ENCODE results near the gene FBLN2.

FBLN2 gene

GRCh38 chr3:13628841-13629551, 80.1 kb downstream of the FBLN2 start:
- no peak for DNase-seq

GRCh38 chr3:13629644-13630043, 80.7 kb downstream of the FBLN2 start:
- no peak for DNase-seq

GRCh38 chr3:13631256-13631655, 82.3 kb downstream of the FBLN2 start:
- DNase-seq: no peak

DNA sequence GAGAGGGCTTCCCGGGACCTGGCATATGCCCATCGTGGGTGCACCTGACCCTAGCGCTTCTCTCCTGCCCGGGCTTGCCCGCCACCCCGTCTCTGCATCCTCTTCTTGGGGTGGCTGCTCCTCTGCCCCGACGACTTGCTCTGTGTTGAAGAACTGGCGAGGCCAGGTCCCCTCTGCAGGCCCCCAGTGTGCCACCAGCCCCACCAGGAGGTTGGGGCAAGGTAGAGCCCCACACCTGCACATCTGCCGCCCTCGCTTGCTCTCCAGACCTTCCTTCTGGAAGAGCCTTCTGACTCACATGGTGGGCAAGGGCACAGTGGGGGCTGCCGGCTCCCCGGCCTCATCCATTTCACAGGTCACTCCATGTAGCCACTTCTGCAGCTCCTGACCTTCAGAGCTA, 84.3 kb downstream of the FBLN2 start:
- no peak for DNase-seq

DNA sequence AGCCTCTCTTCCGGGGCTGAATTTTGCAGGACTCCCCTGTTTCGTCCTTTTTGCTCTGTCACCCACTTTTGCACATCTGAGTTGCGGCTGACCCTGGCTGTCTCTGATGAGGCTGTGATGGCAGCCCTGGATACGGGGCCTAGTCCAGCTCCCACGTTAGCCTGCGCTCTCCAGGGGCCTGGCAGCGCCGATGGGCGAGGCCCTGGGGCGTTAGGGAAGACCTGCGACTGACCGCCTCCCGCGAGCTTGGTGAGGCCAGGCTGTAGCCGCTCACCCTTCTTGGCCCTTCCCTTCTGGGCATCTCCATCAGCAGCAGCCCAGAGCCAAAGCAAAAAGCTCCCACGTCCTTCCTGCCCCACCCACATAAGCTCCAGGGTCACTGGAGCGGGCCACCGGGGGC, 85.2 kb downstream of the FBLN2 start:
- DNase-seq: no peak

- no peak for DNase-seq
These were observed 85.7 kb downstream of the FBLN2 start for GRCh38 chr3:13634615-13635014.

- no peak for DNase-seq
These were observed 87.3 kb downstream of the FBLN2 start for GRCh38 chr3:13636186-13636585.

DNA sequence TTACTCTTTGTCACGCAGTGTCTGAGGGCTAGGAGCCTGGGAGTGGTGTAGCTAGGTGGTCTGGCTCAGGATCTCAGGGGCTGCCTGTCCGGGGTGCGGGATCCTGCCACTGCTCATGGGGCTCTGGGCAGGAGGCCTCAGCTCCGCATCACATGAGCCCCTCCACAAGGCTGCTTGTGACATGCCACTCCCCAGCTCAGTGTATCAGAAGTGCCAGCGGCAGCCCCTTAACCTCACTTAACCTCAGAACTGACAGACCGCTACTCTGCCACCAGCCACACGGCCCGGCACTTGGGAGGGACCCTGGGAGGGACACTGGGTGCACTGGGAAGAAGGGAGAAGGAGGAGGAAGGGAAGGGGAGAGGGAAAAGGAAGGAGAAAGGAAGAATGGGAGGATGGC, 87.9 kb downstream of the FBLN2 start:
- no peak for DNase-seq

DNA sequence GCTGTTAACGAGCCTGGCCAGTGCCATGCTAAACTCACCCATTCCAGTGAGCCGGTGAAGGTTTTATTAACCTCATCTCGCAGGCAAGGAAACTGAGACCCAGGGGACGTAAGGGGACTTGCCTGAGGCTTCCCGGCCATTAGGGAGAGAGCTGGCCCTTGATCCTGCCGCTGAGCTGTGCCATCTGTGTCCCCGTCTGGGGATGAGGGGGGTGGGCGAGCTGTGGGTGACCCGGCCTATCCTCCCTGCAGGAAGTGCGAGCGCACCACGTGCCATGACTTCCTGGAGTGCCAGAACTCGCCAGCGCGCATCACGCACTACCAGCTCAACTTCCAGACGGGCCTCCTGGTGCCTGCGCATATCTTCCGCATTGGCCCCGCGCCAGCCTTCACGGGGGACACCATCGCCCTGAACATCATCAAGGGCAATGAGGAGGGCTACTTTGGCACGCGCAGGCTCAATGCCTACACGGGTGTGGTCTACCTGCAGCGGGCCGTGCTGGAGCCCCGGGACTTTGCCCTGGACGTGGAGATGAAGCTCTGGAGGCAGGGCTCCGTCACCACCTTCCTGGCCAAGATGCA, 88.5 kb downstream of the FBLN2 start:
- no peak for DNase-seq

DNA sequence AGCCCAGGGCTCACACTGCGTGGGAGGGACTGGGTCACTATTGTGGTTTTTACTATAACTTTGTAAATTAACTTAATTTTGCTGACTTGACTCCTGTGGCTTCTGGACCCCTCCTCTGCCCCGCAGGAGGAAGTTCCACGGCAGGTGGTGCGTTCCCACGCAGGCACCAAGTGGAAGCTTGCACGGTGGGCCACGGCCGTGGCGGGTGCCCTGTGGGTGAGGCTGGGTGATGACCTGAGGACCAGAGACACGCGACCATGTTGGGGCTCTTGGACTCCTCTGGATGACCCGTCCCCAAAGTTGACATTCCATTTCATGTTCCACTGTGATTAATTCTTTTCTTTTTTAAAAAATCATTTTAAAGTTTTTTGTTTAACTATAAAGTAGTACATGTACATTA, 89.0 kb downstream of the FBLN2 start:
- DNase-seq: no peak

- no peak for DNase-seq
These were observed 90.0 kb downstream of the FBLN2 start for GRCh38 chr3:13638927-13639326.

- no peak for DNase-seq
These were observed 93.7 kb downstream of the FBLN2 start for GRCh38 chr3:13642597-13642996.

GRCh38 chr3:13644341-13645117, 95.6 kb downstream of the FBLN2 start:
- DNase-seq: no peak

GRCh38 chr3:13645801-13646637, 97.1 kb downstream of the FBLN2 start:
- no peak for DNase-seq

GRCh38 chr3:13647298-13648059, 98.6 kb downstream of the FBLN2 start:
- peak; percentile 28 to 75 for DNase-seq

DNA sequence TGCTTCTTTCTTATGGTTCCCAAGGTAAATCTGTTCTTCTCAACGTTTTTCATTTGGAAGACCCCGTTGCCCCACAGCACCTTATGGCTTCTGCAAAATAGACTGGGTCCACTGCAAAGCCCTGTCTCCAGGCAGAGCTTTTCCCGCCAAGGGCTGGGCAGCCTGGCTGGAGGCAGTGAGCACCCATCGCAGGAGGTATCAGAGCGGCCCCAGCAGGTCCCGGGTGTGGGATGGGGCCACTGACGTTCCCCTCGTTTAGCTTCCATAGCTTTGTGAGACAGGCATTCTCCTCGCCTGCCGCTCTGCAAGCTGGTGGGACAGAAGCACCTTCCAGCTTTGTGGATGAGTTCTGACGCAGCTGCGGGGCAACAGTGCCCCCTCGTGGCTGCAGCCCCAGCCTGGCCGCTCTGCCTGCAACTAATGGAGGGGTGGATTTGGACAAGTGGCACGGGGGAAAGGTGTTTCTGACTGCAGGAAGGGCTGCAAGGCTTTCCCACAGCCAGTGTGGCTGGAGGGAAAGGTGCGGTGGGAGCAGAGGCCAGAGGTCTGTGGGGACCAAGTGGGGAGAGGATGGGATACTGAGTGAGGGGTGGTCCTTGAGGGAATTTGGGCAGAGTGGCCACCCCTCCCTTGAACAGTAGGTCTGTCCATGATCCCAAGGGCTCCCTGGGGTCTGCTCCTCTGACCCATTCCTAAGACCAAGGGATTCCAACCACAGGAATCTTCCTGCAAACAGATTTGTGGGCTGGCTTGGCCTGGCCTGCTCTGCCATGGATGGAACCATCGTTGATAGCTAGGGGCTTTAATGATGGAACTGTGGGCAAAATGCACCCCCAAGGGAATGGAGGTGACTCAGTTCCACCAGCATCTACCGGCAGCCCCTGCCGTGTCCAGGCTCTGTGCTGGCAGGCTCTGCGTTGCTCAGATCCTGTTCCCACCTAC, 99.4 kb downstream of the FBLN2 start:
- peak; percentile 39 to 53 for DNase-seq

GRCh38 chr3:13650210-13651056, 101.5 kb downstream of the FBLN2 start:
- DNase-seq: peak; percentile 63 to 66

DNA sequence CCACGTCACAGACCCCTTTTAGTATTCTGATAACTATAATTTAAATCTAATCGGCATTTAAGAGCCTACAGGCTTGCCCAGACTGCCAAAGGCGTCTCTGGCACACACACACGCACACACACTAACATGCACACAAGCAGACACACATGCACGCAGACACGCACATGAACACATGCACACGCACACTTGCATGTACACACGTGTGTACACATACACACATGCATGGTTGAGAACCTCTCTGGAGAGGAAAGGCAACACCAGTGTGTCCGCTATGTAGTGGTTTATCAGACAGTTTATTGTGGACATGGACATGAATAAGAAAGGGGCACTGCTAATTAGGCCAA, 102.1 kb downstream of the FBLN2 start:
- DNase-seq: no peak

DNA sequence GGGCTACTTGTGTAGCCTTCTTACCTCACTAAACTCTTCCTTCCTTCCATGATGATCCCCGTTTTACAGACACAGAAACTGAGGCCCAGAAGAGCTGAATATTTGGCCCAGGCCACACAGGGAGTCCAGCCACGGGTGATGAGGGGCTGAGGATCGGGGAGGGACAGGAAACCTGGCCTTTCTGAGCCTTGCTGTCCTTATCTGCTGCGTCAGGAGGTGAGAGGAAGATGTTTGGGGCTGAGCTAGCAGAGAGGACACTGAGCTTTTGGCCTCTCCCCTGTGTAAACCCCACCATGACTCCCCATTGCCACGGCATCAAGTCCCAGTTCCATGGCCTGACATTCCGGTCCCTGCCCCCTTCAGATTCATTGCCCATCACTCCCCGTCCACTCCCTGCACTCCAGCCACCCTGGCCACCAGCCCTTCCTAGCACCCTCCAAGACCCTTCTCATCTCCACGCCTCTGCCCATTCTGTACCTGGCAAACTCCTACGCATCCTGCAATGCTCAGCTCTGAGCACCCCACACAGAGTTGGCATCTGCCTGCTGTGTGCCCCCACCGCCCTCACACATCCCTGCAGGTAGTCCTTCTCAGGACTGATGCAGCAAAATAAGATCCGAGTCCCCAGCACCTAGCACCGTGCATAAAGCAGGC, 103.0 kb downstream of the FBLN2 start:
- no peak for DNase-seq

GRCh38 chr3:13652728-13653127, 103.8 kb downstream of the FBLN2 start:
- no peak for DNase-seq
